Cortex of kidney (tissue), 1 donor: Measurements from ENCODE around the gene CRTAC1.
"Not testable (repeated sequence)": the region's sequence is repeated elsewhere in the genome, so short reads cannot be mapped to it uniquely, and the experiment has no call there.

Experiments used
- DNase-seq: peaks from one replicate; lab custom pipeline; 2025; lab: John Stamatoyannopoulos, UW

The CRTAC1 gene

DNA sequence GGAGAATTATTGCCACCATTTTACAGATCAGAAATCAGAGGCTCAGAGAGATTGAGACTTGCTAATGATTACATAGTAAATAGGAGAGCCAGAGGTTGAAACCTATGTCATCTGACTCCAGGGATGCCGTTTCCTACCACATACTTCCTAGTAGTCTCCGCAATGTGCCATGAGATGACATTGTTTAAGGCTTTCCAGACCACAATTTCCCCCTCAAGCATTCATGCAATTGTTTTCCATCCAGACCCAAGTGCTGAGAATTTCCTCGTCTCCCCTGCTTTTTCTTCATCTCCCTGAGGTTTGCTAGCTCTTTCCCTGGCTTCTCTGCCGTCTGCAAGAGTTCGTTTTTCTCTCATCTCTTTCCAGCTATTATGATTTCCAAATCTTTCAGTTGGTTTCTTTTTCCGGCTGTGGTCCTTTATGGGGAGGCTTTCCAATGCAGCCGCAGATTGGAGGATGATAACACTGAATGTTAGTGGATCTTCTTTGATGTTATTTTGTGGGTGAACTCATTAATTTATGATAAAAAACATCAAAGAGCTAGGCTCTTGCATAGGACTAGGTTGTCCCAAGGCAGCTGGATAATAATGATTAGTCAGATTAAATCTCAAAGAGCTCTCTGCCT lies 187.7 kb downstream of the CRTAC1 start:
- no peak for DNase-seq

DNA sequence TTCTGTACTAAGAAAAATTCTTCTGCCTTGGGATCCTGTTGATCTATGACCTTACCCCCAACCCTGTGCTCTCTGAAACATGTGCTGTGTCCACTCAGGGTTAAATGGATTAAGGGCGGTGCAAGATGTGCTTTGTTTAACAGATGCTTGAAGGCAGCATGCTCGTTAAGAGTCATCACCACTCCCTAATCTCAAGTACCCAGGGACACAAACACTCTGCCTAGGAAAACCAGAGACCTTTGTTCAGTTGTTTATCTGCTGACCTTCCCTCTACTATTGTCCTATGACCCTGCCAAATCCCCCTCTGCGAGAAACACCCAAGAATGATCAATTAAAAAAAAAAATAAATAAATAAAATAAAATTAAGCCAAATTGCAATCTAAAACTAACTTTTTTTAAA lies 188.3 kb downstream of the CRTAC1 start:
- not testable (repeated sequence) for DNase-seq

DNA sequence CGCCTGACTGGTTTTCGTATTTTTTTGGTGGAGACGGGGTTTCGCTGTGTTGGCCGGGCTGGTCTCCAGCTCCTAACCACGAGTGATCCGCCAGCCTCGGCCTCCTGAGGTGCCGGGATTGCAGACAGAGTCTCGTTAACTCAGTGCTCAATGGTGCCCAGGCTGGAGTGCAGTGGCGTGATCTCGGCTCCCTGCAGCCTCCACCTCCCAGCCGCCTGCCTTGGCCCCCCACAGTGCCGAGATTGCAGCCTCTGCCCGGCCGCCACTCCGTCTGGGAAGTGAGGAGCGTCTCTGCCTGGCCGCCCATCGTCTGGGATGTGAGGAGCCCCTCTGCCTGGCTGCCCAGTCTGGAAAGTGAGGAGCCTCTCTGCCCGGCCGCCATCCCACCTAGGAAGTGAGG lies 189.3 kb downstream of the CRTAC1 start:
- DNase-seq = not testable (repeated sequence)

DNA sequence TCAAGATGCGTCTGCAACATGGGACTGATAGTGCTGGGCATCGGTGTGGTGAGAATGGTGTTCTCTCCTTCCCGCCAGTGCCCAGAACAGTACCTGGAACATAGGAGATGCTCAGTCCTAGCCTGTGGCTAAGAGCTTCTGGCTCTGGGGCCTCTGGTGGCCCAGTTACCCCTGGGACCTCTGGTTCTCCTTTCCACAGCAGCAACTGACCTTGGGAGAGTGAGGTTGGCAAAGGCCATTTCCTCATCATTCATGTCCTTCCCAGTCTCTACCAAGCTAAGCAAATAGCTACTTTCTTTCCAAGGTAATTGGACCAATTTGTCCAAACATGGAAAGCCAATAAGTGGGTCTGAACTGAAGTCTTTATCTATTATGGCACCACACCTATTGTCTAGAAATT lies 192.3 kb downstream of the CRTAC1 start:
- no peak for DNase-seq

DNA sequence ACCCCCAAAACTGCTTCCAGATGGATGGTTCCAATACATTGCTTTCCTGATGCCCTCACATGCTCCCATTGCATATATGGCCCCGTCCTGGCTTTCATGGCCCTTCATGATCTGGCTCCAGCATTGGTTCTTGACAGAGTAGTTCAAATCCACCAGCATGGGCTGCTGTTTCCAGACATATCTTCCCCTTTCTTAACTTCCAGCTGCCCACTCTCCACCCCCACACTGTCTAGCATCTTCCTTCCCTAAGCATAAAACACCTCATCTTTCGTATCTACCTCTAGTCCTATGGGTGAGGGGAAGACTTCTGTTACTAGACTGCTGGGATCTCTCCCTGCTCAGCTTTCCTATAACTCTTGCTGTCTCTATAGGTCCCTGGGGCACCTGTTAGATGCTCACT lies 194.0 kb downstream of the CRTAC1 start:
- DNase-seq = no peak

DNA sequence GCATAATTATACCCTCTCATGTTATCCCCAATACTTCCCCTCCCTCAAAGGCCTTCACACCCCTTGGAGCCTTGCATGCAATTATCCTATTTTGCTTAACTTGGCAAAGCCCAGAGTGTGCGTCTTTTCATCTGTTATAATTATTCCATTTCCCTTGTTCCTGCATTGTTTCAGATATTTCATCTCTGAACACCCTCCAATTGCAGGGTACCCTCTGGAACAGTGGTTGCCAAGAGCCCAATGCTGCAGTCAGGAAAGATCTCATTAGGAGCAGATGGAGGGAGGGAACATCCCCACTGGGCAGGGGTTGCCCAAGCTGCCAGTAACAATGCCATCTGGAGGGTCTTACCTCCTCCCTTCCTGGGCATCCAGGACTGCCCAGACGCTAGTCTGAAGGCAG lies 199.2 kb downstream of the CRTAC1 start:
- DNase-seq = no peak

DNA sequence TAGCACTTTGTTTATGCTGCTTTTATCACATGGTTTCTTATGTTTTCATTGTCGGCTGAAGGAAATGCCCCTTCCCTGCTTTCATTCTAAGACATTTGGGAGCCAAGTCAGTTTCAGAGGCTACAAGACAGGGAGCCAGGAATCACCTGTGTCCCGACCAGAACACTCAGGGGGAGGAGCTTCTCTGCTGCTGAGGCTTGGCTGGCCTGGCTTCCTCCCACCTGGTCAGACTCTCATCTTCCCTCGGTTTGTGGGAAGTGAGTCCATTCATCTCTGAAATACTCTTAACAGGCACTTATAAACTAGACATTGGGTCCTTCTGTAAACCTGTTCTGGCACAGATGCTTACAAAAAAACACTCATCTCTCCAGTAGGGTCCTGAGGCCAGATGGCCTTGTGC lies 200.4 kb downstream of the CRTAC1 start:
- no peak for DNase-seq

DNA sequence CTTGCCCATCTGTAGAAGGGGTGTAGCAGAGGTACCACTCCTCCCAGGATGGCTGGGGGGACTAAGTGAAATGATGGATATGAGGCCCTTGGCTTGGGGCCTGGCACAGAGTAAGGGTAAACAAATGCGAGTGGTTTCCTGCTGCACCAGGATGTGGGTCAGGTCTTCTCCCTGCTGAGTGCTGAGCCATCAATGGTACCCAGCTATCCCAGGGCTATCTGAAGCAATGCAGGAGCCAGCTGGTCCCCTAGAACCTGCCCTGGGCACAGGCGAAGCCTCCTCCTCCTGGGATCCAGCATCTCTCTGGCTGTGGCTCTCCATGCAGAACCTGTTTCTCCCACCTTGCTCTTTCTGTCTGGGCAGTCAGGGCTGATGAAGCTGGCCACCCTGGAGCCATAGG lies 201.7 kb downstream of the CRTAC1 start:
- no peak for DNase-seq

DNA sequence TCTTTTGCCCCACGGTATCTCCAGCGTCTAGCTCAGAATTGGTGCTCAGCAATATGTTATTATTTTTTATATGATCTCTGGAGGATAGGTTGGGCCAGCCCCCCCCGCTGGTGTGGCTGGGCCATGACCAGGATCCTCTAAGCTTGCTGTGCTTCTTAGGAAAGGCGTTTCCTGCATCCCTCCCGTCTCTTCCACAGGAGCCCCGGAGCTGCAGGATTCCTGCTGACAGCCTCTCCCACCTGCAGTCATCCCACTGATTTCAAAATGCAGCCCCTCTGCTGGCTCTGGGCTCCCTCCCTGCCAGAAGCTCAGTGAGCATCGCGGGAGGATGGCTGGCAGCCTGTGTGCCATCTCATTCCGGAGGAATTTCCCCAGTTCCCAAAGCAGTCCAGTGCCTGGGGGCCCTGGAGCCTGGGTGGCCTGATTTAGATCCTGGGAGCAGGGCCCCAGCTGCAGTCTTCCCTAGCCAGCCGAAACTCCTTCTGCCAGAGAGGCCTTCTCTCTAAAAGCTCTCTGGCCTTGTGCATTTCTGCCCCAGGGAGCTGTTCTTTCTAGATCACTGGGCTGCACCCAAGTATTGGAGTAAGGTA lies 202.6 kb downstream of the CRTAC1 start:
- no peak for DNase-seq

DNA sequence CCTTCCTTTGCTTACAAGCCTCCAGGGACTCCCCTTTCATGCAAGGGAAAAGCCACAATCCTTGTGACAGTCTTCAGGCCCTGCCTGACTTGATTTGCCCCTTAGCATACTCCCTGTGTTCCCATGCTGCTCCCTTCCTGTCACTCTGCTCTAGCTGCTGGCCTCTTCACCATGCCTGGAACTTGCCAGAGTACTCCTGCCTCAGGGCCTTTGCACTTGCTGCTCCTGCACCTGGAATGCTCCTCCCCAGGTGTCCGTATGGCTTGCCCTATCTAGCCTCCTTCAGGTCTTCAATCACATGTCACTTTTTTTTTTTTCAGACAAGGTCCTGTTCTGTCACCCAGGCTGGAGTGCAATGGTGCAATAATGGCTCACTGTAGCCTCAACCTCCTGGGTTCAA lies 203.5 kb downstream of the CRTAC1 start:
- DNase-seq = no peak

DNA sequence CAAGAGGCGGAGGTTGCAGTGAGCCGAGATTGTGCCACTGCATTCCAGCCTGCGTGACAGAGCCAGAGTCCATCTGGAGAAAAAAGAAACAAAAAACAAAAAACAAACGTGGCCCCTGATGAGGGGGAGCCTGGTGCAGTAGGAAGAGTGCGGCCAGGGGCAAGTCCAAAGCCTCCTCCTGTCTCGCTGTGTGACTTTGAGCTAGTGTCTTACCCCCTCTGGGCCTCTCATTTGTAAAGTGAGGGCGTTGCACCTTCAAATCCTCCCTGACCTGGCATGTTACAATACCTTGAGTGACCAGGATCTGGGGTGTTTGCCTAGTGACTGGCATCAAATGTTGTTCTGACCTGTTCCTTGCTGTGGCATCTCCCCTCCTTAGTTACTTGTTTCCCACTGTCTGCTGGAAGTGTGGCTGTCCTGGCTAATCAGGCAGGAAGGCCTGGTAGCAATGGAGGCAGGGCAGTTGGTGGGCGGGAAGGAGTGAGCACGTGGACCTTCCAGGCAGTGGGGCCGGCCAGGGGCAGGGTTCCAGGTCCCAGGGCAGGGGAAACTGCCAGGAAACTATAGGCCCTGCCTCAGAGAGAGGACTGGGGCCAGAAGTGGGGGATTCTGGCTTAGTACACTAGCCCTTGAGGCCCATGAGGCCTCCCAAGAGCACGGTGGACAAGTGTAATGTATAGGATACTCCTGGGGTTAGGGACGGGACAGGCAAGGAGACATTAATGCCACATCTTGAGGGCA lies 205.2 kb downstream of the CRTAC1 start:
- no peak for DNase-seq

DNA sequence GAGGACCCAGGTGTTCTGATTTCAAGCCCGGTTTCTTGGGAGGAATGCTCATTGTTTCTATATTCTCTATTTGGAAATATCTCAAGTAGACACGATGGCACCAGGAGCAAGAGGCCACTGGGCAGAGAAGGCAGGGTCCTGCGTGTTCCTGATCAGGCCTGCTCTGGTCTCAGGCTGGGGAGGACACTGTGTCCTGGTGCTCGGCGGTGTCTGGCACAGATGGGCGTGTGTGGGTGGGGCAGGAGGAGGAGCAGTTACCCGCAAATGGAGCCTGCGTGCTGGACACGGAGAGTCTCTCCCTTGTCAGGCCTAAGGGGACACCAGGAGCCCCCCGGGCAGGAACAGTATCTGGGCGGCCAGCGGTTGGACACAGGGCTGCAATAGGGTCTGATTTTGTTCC lies 206.7 kb downstream of the CRTAC1 start:
- no peak for DNase-seq

DNA sequence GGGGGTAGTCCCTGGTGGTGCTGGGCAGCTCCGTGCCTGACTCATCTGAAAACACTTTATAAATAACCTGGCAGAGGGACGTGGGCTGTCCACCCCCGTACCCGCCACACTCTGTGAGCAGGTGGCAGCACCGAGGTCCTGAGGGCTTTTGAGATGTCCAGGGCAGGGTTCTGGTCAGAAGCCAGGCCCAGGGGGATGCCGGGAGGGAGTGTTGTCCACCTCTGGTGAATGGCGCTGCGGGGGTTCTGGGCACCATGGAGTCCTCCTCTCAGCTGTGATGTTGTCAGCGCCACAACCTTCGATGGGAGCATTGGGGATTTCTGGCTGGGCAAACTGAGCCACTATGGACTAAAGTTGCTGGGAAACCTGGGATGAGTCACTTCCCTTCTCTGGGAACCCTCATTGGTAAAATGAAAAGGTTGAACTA lies 208.1 kb downstream of the CRTAC1 start:
- DNase-seq = no peak

DNA sequence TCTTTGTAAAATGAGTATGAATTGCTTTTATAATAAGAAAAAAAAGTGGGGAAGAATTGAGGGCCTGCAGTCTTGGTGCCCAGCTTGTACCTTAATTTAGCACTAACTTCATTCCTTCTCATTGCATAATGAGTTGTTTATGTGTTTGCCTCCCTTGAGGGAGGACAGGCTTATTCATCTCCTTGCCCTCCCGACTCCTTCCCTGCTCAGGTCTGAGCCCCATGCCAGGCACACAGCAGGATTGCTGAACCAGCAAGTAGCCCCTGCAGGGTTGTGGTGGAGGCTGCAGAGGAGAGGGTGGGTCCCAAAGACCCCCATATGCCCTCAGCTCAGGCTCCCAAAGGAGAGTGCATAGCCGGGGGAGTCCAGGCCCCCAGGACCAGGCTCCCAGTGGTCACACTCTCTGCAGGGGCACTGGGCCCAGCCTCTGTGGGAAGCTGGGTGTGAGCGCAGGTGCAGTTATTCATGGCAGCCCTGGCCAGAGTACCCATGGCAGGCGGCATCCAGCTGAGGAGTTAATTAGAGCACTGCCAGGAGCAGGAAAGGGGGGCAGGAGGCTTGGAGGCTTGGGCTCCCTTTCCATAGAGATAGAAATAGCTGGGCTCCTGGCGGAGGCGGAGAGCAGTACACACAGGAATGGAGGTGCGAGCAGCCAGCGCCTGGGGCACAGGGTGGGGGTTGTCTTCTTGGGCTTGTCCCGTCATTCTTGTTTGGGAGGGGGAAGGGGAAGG lies 208.9 kb downstream of the CRTAC1 start:
- no peak for DNase-seq

DNA sequence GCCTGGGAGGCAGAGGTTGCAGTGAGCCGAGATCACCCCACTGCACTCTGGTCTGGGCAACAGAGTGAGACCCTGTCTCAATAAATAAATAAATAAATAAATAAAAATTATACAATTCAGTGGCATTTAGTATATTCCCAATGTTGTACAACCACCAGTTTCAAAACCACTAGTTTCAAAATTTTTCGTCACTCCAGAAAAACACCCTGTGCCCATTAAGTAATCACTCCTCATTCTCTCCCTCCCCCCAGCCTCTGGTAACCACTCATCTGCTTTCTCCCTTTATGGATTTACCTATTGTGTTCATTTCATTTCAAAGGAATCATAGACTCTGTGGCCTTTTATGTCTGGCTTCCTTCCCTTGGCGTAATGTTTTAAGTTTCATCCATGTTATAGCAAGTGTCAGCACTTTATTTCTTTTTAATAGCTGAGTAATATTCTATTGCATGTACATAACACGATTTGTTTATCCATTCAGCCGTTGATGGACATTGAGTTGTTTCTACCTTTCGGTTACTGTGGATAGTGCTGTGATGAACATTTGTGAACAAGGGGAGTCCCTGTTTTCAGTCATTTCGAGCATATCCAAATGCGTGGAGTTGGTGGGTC lies 210.2 kb downstream of the CRTAC1 start:
- DNase-seq = no peak

DNA sequence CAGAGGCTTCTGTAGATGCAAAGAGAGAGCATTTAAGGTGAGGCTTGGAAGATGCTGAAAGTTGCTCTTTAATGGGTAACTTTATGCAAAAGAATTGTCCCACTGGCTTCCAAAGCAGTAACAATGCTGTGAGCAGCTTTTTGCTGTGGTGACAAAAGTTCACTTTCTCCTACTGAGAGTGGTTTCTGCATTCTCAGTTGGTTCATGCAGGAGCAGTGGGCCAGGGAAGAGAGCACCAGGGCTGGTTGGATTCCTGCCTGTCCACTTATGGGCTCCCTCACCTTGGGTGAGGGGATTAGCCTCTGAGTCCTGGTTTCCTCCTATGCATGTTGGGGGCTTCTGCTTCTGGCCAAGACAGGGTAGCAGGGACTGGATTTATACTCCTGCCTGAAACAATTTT lies 211.8 kb downstream of the CRTAC1 start:
- no peak for DNase-seq

DNA sequence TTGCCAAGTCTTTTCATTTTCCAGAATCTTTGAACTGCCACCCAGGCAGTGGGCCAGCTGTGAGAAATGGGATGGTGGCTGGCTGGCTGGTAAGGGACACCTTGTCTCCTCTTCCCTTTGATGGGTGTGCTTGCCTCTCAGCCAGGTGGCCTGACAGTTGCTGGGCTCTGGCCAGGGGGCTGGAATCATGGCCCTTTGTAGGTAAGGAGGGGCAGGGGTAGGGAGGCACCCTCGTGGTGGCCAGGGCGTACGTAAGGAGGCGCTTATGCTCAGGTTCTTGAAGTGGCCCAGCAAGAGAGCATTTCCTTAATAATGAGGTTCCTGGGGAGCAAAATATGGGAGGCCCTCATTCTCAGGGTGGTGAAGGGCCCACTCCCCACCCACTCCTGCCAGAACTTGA lies 213.8 kb downstream of the CRTAC1 start:
- no peak for DNase-seq
